NT2/D1 (cell line): ENCODE data around the gene VRK2.

Experiments used
- DNase-seq: peaks from one replicate; pipeline ENCODE4 v3.0.0-alpha.2; 2011; ENCODE audit warnings: low read depth, low spot score
- H3K27me3 ChIP-seq: 2 replicates; pipeline ENCODE4 v1.6.0; 2011; ENCODE audit warnings: mild to moderate bottlenecking; ENCODE audit not compliant: insufficient read length, insufficient read depth
- H3K36me3 ChIP-seq: 2 replicates; pipeline ENCODE4 v1.6.1; 2011; ENCODE audit warnings: mild to moderate bottlenecking, low read length, mixed read lengths; ENCODE audit not compliant: insufficient read depth, insufficient read length
- H3K4me1 ChIP-seq: 2 replicates; pipeline ENCODE4 v1.5.1; 2011; ENCODE audit not compliant: insufficient read depth, insufficient read length
- H3K4me3 ChIP-seq: 2 replicates; pipeline ENCODE4 v1.5.1; 2011; ENCODE audit warnings: low read depth; ENCODE audit not compliant: insufficient read length
- H3K9ac ChIP-seq: 2 replicates; pipeline ENCODE4 v1.6.0; 2011; ENCODE audit warnings: low read depth; ENCODE audit not compliant: insufficient read length
- H3K9me3 ChIP-seq: 2 replicates; pipeline ENCODE4 v1.5.1; 2011; ENCODE audit warnings: mild to moderate bottlenecking, low read length; ENCODE audit not compliant: insufficient read depth
- SUZ12 ChIP-seq: IDR thresholded peaks from 2 replicates; pipeline ENCODE4 v1.6.1; 2011; ENCODE audit not compliant: insufficient read length, insufficient read depth; ENCODE audit errors: extremely low read depth
- YY1 ChIP-seq: IDR thresholded peaks from 2 replicates; pipeline ENCODE4 v1.6.1; 2011; ENCODE audit not compliant: insufficient read length, insufficient read depth
- ZNF274 ChIP-seq: IDR thresholded peaks from 2 replicates; pipeline ENCODE4 v1.6.1; 2011; ENCODE audit warnings: mild to moderate bottlenecking, low read depth, low read length

Gene VRK2

GRCh38 chr2:58030771-58031170, 15.8 kb upstream of the VRK2 start:
- Histone ChIP-seq H3K4me1 (no peaks in the 10 kb centered on the region), H3K36me3 (no peaks in the 10 kb centered on the region), H3K4me3 (no peak overlapping the region), H3K9ac (no peak overlapping the region), H3K9me3 (no peaks in the 10 kb centered on the region), H3K27me3 (no peaks in the 10 kb centered on the region)
- TF ChIP-seq SUZ12 (no peak), ZNF274 (no peak), YY1 (no peak)
- no peak for DNase-seq

GRCh38 chr2:58032016-58032763, 14.4 kb upstream of the VRK2 start:
- no peaks in the 10 kb centered on the region for H3K9me3 ChIP-seq
- TF ChIP-seq YY1 (no peak), ZNF274 (no peak), SUZ12 (no peak)
- no peaks in the 10 kb centered on the region for H3K27me3 ChIP-seq
- H3K4me3 ChIP-seq, result no peak overlapping the region
- H3K4me1 ChIP-seq, result no peaks in the 10 kb centered on the region
- H3K36me3 ChIP-seq, result no peaks in the 10 kb centered on the region
- no peak overlapping the region for H3K9ac ChIP-seq
- no peak for DNase-seq

DNA sequence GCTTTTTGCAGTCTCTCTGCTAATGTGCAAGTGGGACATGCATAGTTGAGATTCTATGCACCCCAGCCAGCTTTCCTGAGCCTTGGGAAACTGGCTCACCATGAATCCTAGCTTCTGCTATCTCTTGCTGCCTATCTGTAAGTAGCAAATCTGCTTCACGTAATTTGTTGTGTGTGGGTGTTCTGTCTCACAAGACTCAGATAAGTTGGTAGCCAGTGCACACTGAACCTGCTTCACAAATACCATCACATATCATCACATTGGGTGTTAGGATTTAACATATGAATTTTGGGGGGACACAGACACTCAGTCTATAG, 13.9 kb upstream of the VRK2 start:
- no peaks in the 10 kb centered on the region for H3K9me3 ChIP-seq
- no peak overlapping the region for H3K4me3 ChIP-seq
- no peaks in the 10 kb centered on the region for H3K4me1 ChIP-seq
- H3K36me3 ChIP-seq, result no peaks in the 10 kb centered on the region
- DNase-seq, result no peak
- no peak for TF ChIP-seq ZNF274
- TF ChIP-seq SUZ12, result no peak
- TF ChIP-seq YY1, result no peak
- no peak overlapping the region for H3K9ac ChIP-seq
- no peaks in the 10 kb centered on the region for H3K27me3 ChIP-seq

DNA sequence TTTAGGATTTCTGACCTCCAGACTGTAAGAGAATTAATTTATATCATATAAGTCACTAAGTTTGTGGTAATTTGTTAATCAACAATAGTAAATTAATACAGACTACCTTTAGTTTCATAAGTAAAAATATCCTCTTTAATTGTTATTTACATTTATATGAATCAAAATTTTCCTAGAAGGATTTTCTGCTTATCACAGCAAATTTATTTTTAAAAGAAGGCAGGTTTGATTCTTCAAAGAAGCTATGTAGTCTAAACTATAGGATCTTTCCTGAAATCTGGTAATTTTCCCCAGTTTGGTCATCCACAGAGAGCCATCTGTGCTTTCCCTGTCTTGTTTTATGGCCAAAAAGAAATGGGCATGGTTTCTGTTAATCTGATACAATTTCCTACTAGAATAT, 13.1 kb upstream of the VRK2 start:
- H3K27me3 ChIP-seq, result no peaks in the 10 kb centered on the region
- no peaks in the 10 kb centered on the region for H3K36me3 ChIP-seq
- H3K9me3 ChIP-seq, result no peaks in the 10 kb centered on the region
- H3K9ac ChIP-seq, result no peak overlapping the region
- TF ChIP-seq ZNF274 (no peak), SUZ12 (no peak)
- no peak overlapping the region for H3K4me3 ChIP-seq
- DNase-seq, result no peak
- H3K4me1 ChIP-seq, result no peaks in the 10 kb centered on the region

- Histone ChIP-seq H3K4me3 (no peak overlapping the region), H3K9ac (no peak overlapping the region)
- no peak for DNase-seq
These were observed 11.3 kb upstream of the VRK2 start for GRCh38 chr2:58035352-58035751.

DNA sequence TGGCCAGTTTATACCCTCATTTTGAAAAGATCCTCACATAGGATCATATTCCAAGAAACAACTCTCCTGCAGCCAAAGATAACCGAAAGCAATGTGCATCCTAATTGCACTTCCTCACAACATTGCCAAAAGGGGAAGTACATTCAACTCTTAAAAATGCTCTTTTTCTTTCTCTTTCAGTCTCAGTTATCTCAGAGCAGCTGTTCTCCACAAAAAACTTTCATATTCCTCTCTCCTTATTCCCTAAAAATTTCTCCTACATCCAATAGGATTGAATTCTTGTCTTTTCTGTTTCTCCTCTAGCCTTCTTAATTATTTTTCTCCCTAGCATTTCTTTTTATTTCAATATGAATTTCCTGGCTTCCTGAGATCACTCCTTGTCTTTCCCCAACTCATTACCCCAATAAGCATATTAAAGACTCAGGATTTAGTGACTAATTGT, 7.4 kb upstream of the VRK2 start:
- no peaks in the 10 kb centered on the region for H3K27me3 ChIP-seq
- no peaks in the 10 kb centered on the region for H3K36me3 ChIP-seq
- DNase-seq, result no peak
- H3K9me3 ChIP-seq, result no peaks in the 10 kb centered on the region
- TF ChIP-seq SUZ12, result no peak
- TF ChIP-seq YY1, result no peak
- TF ChIP-seq ZNF274, result no peak
- no peak overlapping the region for H3K9ac ChIP-seq
- no peak overlapping the region for H3K4me3 ChIP-seq
- H3K4me1 ChIP-seq, result no peaks in the 10 kb centered on the region

More at GRCh38 chr2:58035352-58035751, 11.3 kb upstream of the VRK2 start:
- Histone ChIP-seq H3K4me1 (no peaks in the 10 kb centered on the region), H3K9me3 (no peaks in the 10 kb centered on the region), H3K36me3 (no peaks in the 10 kb centered on the region), H3K27me3 (no peaks in the 10 kb centered on the region)
- TF ChIP-seq SUZ12 (no peak), YY1 (no peak), ZNF274 (no peak)

GRCh38 chr2:58042486-58042970, 4.1 kb upstream of the VRK2 start:
- Histone ChIP-seq H3K9me3 (no peaks in the 10 kb centered on the region), H3K4me1 (no peaks in the 10 kb centered on the region), H3K27me3 (no peaks in the 10 kb centered on the region), H3K36me3 (no peaks in the 10 kb centered on the region), H3K9ac (no peak overlapping the region), H3K4me3 (no peak overlapping the region)
- no peak for DNase-seq
- TF ChIP-seq YY1 (no peak), ZNF274 (no peak), SUZ12 (no peak)

DNA sequence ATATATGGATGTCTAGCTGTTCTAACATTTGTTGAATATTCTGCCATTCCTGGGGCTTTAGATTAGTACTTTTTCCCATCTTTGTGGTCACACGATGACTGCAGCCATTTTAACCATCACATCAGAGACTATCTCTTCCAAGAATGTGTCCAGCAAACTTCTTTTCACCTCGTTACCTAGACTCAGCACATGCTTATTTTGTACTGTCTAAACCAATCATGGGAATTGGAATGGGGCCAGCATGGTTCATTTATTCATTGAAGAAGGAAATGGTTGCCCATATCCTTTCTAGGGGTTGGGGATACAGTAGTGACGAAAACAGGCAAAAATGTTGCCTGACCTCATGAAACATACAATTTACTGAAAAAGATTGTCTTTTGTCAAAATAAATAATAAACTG, 2.5 kb upstream of the VRK2 start:
- no peak for TF ChIP-seq ZNF274
- no peak for TF ChIP-seq SUZ12
- no peak for TF ChIP-seq YY1
- Histone ChIP-seq H3K4me1 (no peaks in the 10 kb centered on the region), H3K36me3 (peaks cover 3% of the 10 kb centered on the region), H3K9ac (no peak overlapping the region), H3K9me3 (no peaks in the 10 kb centered on the region), H3K4me3 (no peak overlapping the region), H3K27me3 (no peaks in the 10 kb centered on the region)
- DNase-seq, result no peak
